Pancreas (tissue), 10 donors: ENCODE data around the gene RGS7. TPM values are rescaled to one million over a fixed set of nuclear protein-coding genes. Genes with fewer than 3 reads are reported as not detected.

Source experiments
- ATAC-seq, 4 donors: fragments of 200-7000 bp; cut with Tn5 transposase; one replicate each; pipeline versions ENCODE4 v1.8.0 to v1.9.1; 2020; ENCODE audit warnings: mild to moderate bottlenecking in 4 of 4, moderate library complexity in 4 of 4
- DNase-seq, 6 donors: peaks; one replicate each; pipeline ENCODE4 v3.0.0-alpha.2; 2020
- FAIRE-seq: peaks from 2 replicates; lab custom pipeline; 2012; peaks lifted over from hg19 to GRCh38; lab: Jason Lieb, UNC
- H3K27ac ChIP-seq, 4 donors: fragments of 200-600 bp; sonication (generic); 1 replicate in 3 of 4; 2 replicates in 1 of 4; pipeline versions ENCODE4 v1.5.0 to v1.8.0; 2020
- H3K27me3 ChIP-seq, 4 donors: fragments of 200-600 bp; one replicate each; pipeline ENCODE4 v1.8.0; 2021
- H3K36me3 ChIP-seq, 3 donors: fragments of 200-600 bp; sonication (generic) in 1 of 3; one replicate each; pipeline versions ENCODE4 v1.5.0 to v1.8.0; 2020 to 2021
- H3K4me1 ChIP-seq, 3 donors: fragments of 200-600 bp; one replicate each; pipeline ENCODE4 v1.8.0; 2021
- H3K4me3 ChIP-seq, 4 donors: fragments of 200-600 bp; sonication (generic) in 2 of 4; one replicate each; pipeline versions ENCODE4 v1.5.0 to v1.8.0; 2020 to 2021
- H3K9me3 ChIP-seq, 4 donors: fragments of 200-600 bp; one replicate each; pipeline ENCODE4 v1.8.0; 2021
- CTCF ChIP-seq, 4 donors: fragments of 200-600 bp; sonication (generic) in 3 of 4; IDR thresholded peaks; one replicate each; pipeline versions ENCODE4 v1.5.0 to v1.8.0; 2021; ENCODE audit warnings: antibody characterized with exemption in 4 of 4
- WGBS, 2 donors: extraction: QIAGEN DNeasy Blood & Tissue Kit; methylation state at CpG; one replicate each; pipeline ENCODE4 v1.1.7; 2013; 5-methylcytosine and 5-hydroxymethylcytosine counted together
- intact Hi-C, 3 donors: fragments of 100-400 bp; cut with DNase I; formaldehyde crosslinking; loops; one replicate each; pipeline versions ENCODE4 v1.11.1 to v1.14.2; 2022
- polyA plus RNA-seq, 2 donors: library from polyadenylated mRNA; stranded (reverse); fragments of 200-250 nt; gene quantifications; one replicate each; pipeline ENCODE4 v1.2.3, GENCODE V29; 2013
- total RNA-seq, 6 donors: library from RNA; stranded (reverse); fragmentation: NEBNext Ultra II Directional in 4 of 6; extraction: Animal tissue kit (Norgen Biotek cat#: 25700) in 4 of 6; gene quantifications; one replicate each; pipeline versions ENCODE4 v1.2.1 to v1.2.4, GENCODE V29; 2021 to 2023
- donor health status: healthy with polysubstance abuse.
- donor health status: DM: no; HTN: no; CAD: no; lungs with moderate emphysema.
- donor health status: DM: no; HTN: no; CAD: no.
- donor health status: control.
- donor health status: control.
- donor health status: Bipolar disorder and iron deficiency.
- donor health status: DM: yes; HTN: yes; CAD: no.
- donor health status: DM: no; HTN: no; CAD: no.
- donor health status: DM: no; HTN: no; CAD: no.
- donor health status: DM: yes; HTN: yes; CAD: no.

RGS7 gene
- total and polyA plus RNA-seq, 8 donors, result 0.08 to 4.2 (median 0.33) TPM

GRCh38 chr1:241253471-241253870, 103.5 kb downstream of the RGS7 start:
- ATAC-seq, result no peak
- H3K36me3 ChIP-seq, result no peaks in the 10 kb centered on the region
- 75 to 76% methylated on average over 2 of the region's 2 CpGs for WGBS, 2 donors
- FAIRE-seq, result no peak
- no peaks in the 10 kb centered on the region for H3K4me1 ChIP-seq
- no peaks in the 10 kb centered on the region for H3K27me3 ChIP-seq
- no peak overlapping the region for H3K4me3 ChIP-seq
- intact Hi-C loops, result no loop called here
- no peaks in the 10 kb centered on the region for H3K9me3 ChIP-seq
- DNase-seq, result no peak
- no peak overlapping the region for H3K27ac ChIP-seq
- no peak for TF ChIP-seq CTCF (IDR thresholded peaks at IDR 0.05)

DNA sequence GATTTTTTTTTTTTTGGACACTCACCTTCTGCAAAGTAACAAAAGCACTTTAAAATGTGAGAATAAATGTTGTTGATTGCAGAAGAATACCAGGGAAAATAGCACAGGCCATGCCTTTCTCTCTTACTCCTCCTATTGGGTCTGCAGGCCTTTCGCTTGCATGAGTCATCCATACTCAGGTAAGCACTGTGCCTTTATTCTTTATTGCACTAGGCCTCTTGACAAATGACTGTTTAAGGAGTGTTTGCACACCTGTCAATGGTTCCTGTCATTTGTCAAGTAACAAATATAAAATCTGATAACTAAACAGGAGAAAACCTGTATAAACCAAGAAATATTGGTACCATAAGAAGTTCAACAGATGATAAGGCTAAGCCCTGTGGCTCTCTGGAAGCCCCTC, 106.5 kb downstream of the RGS7 start:
- H3K9me3 ChIP-seq, result no peaks in the 10 kb centered on the region
- intact Hi-C loops, result no loop called here
- WGBS, 2 donors, result 81 to 86% methylated on average over 1 of the region's 1 CpG
- no peaks in the 10 kb centered on the region for H3K4me1 ChIP-seq
- H3K4me3 ChIP-seq, result no peak overlapping the region
- no peak for TF ChIP-seq CTCF (IDR thresholded peaks at IDR 0.05)
- DNase-seq (no peak), ATAC-seq (peak in 2 of 4 donors; percentile 59 to 60), FAIRE-seq (no peak)
- no peak overlapping the region for H3K27ac ChIP-seq
- H3K27me3 ChIP-seq, result no peaks in the 10 kb centered on the region
- H3K36me3 ChIP-seq, result no peaks in the 10 kb centered on the region

DNA sequence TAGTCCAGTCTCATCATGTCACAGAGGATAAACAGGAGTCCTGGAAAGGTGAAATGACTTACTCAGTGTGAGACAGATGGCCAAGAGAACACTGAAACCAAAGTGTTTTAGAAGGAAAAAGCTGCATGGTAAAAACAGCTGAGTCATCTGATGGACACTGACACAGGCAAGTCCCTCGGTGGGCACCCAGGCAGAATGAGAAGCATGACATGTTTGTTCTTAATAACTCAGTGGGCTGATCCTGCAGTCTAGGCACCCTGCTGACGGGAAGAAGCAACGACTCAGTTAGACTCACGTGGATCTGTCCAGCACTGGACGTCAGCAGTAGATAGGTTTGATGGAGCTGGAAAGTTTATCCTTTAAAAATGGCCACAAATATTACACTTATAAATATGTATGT, 116.9 kb downstream of the RGS7 start:
- WGBS, 2 donors, result 29 to 52% methylated on average over 5 of the region's 5 CpGs
- DNase-seq (peak in 1 of 6 donors; percentile 4), ATAC-seq (peak in 2 of 4 donors; percentile 67 to 84), FAIRE-seq (no peak)
- Histone ChIP-seq H3K4me1 (no peaks in the 10 kb centered on the region), H3K4me3 (no peak overlapping the region), H3K36me3 (no peaks in the 10 kb centered on the region), H3K9me3 (no peaks in the 10 kb centered on the region), H3K27me3 (no peaks in the 10 kb centered on the region), H3K27ac (no peak overlapping the region)
- intact Hi-C loops, result no loop called here
- no peak for TF ChIP-seq CTCF (IDR thresholded peaks at IDR 0.05)

- intact Hi-C loops, result no loop called here
- DNase-seq, result no peak
- H3K36me3 ChIP-seq, result no peaks in the 10 kb centered on the region
- no peak overlapping the region for H3K4me3 ChIP-seq
- H3K9me3 ChIP-seq, result no peaks in the 10 kb centered on the region
- no peaks in the 10 kb centered on the region for H3K4me1 ChIP-seq
- H3K27me3 ChIP-seq, result no peaks in the 10 kb centered on the region
- H3K27ac ChIP-seq, result no peak overlapping the region
- ATAC-seq, result no peak
- WGBS, 2 donors, result 73 to 75% methylated on average over 8 of the region's 8 CpGs
- no peak for TF ChIP-seq CTCF (IDR thresholded peaks at IDR 0.05)
- no peak for FAIRE-seq
Observed at GRCh38 chr1:241237873-241238272, 119.1 kb downstream of the RGS7 start.

- intact Hi-C loops, result no loop called here
- DNase-seq (no peak), ATAC-seq (peak in 1 of 4 donors; percentile 58), FAIRE-seq (no peak)
- H3K9me3 ChIP-seq, result no peaks in the 10 kb centered on the region
- no peaks in the 10 kb centered on the region for H3K27me3 ChIP-seq
- no peaks in the 10 kb centered on the region for H3K4me1 ChIP-seq
- TF ChIP-seq CTCF (IDR thresholded peaks at IDR 0.05), result no peak
- H3K4me3 ChIP-seq, result no peak overlapping the region
- no peak overlapping the region for H3K27ac ChIP-seq
- 25 to 38% methylated on average over 2 of the region's 2 CpGs for WGBS, 2 donors
- H3K36me3 ChIP-seq, result no peaks in the 10 kb centered on the region
Observed at GRCh38 chr1:241235256-241235897, 121.6 kb downstream of the RGS7 start.
